ENCODE measurements around the gene ZNF536. TPM values are rescaled to one million over a fixed set of nuclear protein-coding genes. Genes with fewer than 3 reads are reported as not detected.

The ZNF536 gene
- total and polyA plus RNA-seq, 2 donors (not counting 1 experiment from before 2014, with no cell fraction given), result not detected

DNA sequence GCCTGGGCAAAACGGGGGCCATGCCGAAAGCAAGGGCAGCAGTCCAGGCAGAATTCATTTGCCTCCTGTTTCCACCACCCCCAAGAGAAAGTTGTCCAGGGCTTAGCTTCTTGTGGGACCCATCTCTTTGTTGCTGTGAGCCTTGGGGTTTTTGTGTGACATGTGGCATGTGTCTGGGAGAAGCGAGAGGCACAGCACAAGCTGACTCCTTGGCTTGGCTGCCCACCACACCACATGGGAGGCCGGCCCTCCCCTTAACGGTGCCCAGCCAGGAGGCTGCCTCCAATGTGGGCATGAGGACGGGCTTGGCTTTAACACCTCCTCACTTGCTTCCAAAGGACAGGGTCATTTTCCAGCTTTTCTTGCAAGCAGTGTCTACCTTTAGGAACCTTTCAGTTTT lies 81.6 kb downstream of the ZNF536 start:
- Histone ChIP-seq H2AFZ (ENCODE audit: insufficient read depth, low read depth, low read length, poor library complexity, severe bottlenecking) (no peak overlapping the region), H3K27me3 (replicated peaks in 1 of 4; ENCODE audit: control extremely low read depth in 1 of 4, control insufficient read depth in 3 of 4, insufficient read depth in 4 of 4, low read length in 3 of 4) (no peaks in the 10 kb centered on the region), H3K36me3 (replicated peaks in 1 of 2; ENCODE audit: control extremely low read depth in 1 of 2, control insufficient read depth in 1 of 2, extremely low read depth in 1 of 2, insufficient read depth in 2 of 2, low read length in 1 of 2) (no peaks in the 10 kb centered on the region), H3K4me1 (ENCODE audit: control insufficient read depth in 2 of 2, insufficient read depth in 2 of 2, low read length in 2 of 2) (no peaks in the 10 kb centered on the region), H3K79me2 (ENCODE audit: control insufficient read depth, insufficient read depth, low read length) (no peaks in the 10 kb centered on the region), H3K27ac (ENCODE audit: low read length in 2 of 2) (no peak overlapping the region), H3K9ac (ENCODE audit: low read length) (no peak overlapping the region), H3K9me3 (ENCODE audit: control extremely low read depth in 1 of 3, control insufficient read depth in 2 of 3, insufficient read depth in 1 of 3, low read length in 2 of 3) (peaks cover 0 to 16% (median 0%) of the 10 kb centered on the region in 3 donors), H4K20me1 (ENCODE audit: control insufficient read depth, insufficient read depth, low read length, poor library complexity, severe bottlenecking) (no peaks in the 10 kb centered on the region), H3K4me3 (ENCODE audit: control extremely low read depth in 1 of 5, extremely low read depth in 1 of 5, insufficient read depth in 1 of 5, low read depth in 2 of 5, low read length in 4 of 5) (no peak overlapping the region), H3K4me2 (replicated peaks; ENCODE audit: low read depth, low read length, poor library complexity, severe bottlenecking) (no peak overlapping the region)
- 93% methylated on average over 5 of the region's 6 CpGs for WGBS (ENCODE audit: insufficient coverage)
- intact Hi-C loops (cut with micrococcal nuclease), result no loop called here
- POLR2A ChIA-PET, result no interaction called here
- ATAC-seq (ENCODE audit: low read depth) (no peak), DNase-seq (no peak)
- H3K27me3 Mint-ChIP-seq, result no peaks in the 10 kb centered on the region
- H3K27ac Mint-ChIP-seq, result no peak overlapping the region
- CTCF ChIA-PET, result no interaction called here
- TF ChIP-seq CTCF (IDR thresholded peaks at IDR 0.05), result no peak
- no peak for TF ChIP-seq EZH2 (IDR thresholded peaks at IDR 0.05; ENCODE audit: borderline replicate concordance, insufficient read depth, low read depth, low read length, poor library complexity, severe bottlenecking)
- no peaks in the 10 kb centered on the region for H3K9me3 Mint-ChIP-seq (ENCODE audit: insufficient read depth)
- H3K4me1 Mint-ChIP-seq, result peaks cover 2% of the 10 kb centered on the region
- no peak overlapping the region for H3K4me3 Mint-ChIP-seq

DNA sequence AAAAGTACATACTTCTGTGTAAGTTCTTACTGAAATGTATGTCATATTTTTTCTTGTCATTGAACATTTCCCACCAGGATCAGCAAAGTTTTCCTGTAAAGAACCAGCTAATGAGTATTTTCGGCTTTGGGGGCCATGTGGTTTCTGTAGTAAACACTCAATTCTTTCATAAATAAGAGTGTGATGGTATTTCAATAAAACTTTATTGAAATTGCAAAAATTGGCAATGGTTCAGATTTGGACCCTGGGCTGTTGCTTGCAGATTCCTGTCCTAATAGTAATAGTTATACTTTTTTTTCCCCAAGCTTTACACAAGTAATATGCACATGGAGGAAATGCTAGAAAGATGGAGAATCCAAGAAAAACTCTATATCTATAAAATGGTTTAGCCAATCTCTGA lies 83.7 kb downstream of the ZNF536 start:
- H3K27me3 ChIP-seq (replicated peaks in 1 of 4; ENCODE audit: control extremely low read depth in 1 of 4, control insufficient read depth in 3 of 4, insufficient read depth in 4 of 4, low read length in 3 of 4), result no peaks in the 10 kb centered on the region
- no peak overlapping the region for H3K4me2 ChIP-seq (replicated peaks; ENCODE audit: low read depth, low read length, poor library complexity, severe bottlenecking)
- H3K9me3 Mint-ChIP-seq (ENCODE audit: insufficient read depth), result peaks cover 3% of the 10 kb centered on the region
- no peak overlapping the region for H3K27ac ChIP-seq (ENCODE audit: low read length in 2 of 2)
- no peak overlapping the region for H3K4me3 Mint-ChIP-seq
- DNase-seq, result no peak
- H3K4me1 ChIP-seq (ENCODE audit: control insufficient read depth in 2 of 2, insufficient read depth in 2 of 2, low read length in 2 of 2), result no peaks in the 10 kb centered on the region
- H3K4me1 Mint-ChIP-seq, result no peaks in the 10 kb centered on the region
- H3K27ac Mint-ChIP-seq, result no peak overlapping the region
- H3K9me3 ChIP-seq (ENCODE audit: control extremely low read depth in 1 of 3, control insufficient read depth in 2 of 3, insufficient read depth in 1 of 3, low read length in 2 of 3), result peaks cover 0 to 30% (median 0%) of the 10 kb centered on the region in 3 donors
- intact Hi-C loops (cut with micrococcal nuclease), result no loop called here
- H2AFZ ChIP-seq (ENCODE audit: insufficient read depth, low read depth, low read length, poor library complexity, severe bottlenecking), result no peak overlapping the region
- no peaks in the 10 kb centered on the region for H3K36me3 ChIP-seq (replicated peaks in 1 of 2; ENCODE audit: control extremely low read depth in 1 of 2, control insufficient read depth in 1 of 2, extremely low read depth in 1 of 2, insufficient read depth in 2 of 2, low read length in 1 of 2)
- H3K27me3 Mint-ChIP-seq, result no peaks in the 10 kb centered on the region
- H3K79me2 ChIP-seq (ENCODE audit: control insufficient read depth, insufficient read depth, low read length), result no peaks in the 10 kb centered on the region
- TF ChIP-seq EZH2 (IDR thresholded peaks at IDR 0.05; ENCODE audit: borderline replicate concordance, insufficient read depth, low read depth, low read length, poor library complexity, severe bottlenecking) (no peak), CTCF (IDR thresholded peaks at IDR 0.05) (no peak)
- no peaks in the 10 kb centered on the region for H4K20me1 ChIP-seq (ENCODE audit: control insufficient read depth, insufficient read depth, low read length, poor library complexity, severe bottlenecking)
- WGBS (ENCODE audit: insufficient coverage), result no CpG with 5 or more reads among the region's 1 CpG
- no peak for ATAC-seq (ENCODE audit: low read depth)
- ChIA-PET CTCF (no interaction called here), POLR2A (no interaction called here)
- H3K4me3 ChIP-seq (ENCODE audit: control extremely low read depth in 1 of 5, extremely low read depth in 1 of 5, insufficient read depth in 1 of 5, low read depth in 2 of 5, low read length in 4 of 5), result no peak overlapping the region
- H3K9ac ChIP-seq (ENCODE audit: low read length), result no peak overlapping the region

Data from B cell (primary cell).